ENCODE data around the gene PAEP. TPM values are rescaled to one million over a fixed set of nuclear protein-coding genes. Genes with fewer than 3 reads are reported as not detected.
"Not testable (repeated sequence)": the region's sequence is repeated elsewhere in the genome, so short reads cannot be mapped to it uniquely, and the experiment has no call there.

Gene PAEP
- total and polyA plus RNA-seq, 8 donors: not detected

DNA sequence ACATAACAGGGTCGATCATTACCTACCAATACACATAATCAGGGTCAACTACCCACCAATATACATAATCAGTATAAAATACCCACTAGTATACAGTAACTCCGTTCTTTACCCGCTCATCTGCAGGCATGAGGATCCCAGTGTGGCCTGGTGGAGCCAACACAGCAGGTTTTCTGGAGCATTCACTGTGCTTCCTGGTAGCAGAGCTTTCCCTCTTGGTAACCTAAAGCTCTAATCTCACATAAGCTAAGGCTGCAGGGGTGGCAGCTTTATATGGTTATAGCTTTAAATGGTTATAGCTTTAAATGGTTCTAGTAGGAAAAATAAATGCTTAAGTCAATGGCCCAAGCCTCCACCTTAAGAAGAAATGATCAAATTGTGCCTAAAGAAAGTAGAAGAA lies 28.4 kb upstream of the PAEP start:
- Histone ChIP-seq H3K4me1 (no peaks in the 10 kb centered on the region), H3K4me3 (no peak overlapping the region), H3K27ac (no peak overlapping the region), H3K27me3 (no peaks in the 10 kb centered on the region), H3K36me3 (no peaks in the 10 kb centered on the region), H3K9me3 (no peaks in the 10 kb centered on the region)
- intact Hi-C loops (cut with DNase I): no loop called here
- no peak for ATAC-seq
- DNase-seq: no peak
- TF ChIP-seq, protein P1, sequence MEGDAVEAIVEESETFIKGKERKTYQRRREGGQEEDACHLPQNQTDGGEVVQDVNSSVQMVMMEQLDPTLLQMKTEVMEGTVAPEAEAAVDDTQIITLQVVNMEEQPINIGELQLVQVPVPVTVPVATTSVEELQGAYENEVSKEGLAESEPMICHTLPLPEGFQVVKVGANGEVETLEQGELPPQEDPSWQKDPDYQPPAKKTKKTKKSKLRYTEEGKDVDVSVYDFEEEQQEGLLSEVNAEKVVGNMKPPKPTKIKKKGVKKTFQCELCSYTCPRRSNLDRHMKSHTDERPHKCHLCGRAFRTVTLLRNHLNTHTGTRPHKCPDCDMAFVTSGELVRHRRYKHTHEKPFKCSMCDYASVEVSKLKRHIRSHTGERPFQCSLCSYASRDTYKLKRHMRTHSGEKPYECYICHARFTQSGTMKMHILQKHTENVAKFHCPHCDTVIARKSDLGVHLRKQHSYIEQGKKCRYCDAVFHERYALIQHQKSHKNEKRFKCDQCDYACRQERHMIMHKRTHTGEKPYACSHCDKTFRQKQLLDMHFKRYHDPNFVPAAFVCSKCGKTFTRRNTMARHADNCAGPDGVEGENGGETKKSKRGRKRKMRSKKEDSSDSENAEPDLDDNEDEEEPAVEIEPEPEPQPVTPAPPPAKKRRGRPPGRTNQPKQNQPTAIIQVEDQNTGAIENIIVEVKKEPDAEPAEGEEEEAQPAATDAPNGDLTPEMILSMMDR (IDR thresholded peaks at IDR 0.05): no peak
- WGBS, 2 donors: 76 to 82% methylated on average over 3 of the region's 3 CpGs
- no peak for FAIRE-seq

DNA sequence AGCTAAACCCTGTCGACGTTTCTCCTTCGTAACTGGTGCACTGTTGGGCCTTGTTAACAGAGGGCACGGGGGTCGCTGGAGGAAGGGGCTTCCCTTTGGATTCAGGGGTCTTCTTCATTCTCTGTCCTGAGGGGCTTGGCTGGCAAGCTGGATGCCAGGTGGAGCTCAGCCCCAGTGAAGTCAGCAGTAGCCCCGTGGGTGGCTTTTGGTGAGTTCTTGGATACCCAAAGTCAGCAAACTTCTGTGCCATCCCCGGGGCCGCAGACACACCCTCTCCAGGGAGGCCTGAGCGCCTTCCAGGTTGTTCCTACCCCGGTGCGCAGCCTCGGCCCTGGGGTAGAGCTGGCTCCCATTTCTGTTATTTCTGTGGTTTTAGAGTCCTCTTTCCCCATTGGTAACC lies 27.9 kb upstream of the PAEP start:
- H3K4me1 ChIP-seq: no peaks in the 10 kb centered on the region
- DNase-seq: no peak
- H3K36me3 ChIP-seq: no peaks in the 10 kb centered on the region
- intact Hi-C loops (cut with DNase I): no loop called here
- H3K27ac ChIP-seq: no peak overlapping the region
- no peak for ATAC-seq
- no peak overlapping the region for H3K4me3 ChIP-seq
- no peak for FAIRE-seq
- H3K27me3 ChIP-seq: no peaks in the 10 kb centered on the region
- H3K9me3 ChIP-seq: no peaks in the 10 kb centered on the region
- TF ChIP-seq, protein P1 (IDR thresholded peaks at IDR 0.05): no peak
- 75 to 86% methylated on average over 12 of the region's 12 CpGs for WGBS, 2 donors

DNA sequence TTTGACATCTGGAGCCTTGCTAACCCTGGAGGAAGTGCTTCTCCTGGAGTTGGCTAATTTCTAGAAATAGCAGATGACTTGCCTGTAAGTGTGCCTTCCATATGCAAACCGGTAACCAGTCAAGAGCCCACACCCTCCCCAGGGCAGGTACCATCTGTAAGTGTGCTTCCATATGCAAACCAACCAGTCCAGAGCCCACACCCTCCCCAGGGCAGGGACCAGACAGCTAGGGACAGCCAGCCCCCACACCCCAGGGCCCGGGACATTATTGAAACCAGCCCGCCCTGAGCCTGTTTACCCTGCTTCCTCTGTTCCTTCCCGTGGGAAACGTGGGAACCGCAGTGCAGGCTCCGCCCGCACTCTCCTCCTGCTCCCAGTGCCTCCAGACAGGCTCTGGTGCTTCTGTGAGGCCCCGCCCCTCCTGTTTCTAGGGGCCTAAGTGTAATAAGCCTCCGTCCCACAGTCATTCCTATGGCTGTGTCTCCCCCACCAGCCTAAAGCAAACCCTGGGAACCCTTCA lies 27.3 kb upstream of the PAEP start:
- WGBS, 2 donors: 27 to 28% methylated on average over 9 to 10 of the region's 10 CpGs
- H3K27ac ChIP-seq; H3K9me3 ChIP-seq; H3K27me3 ChIP-seq; intact Hi-C loops (cut with DNase I); DNase-seq; H3K4me3 ChIP-seq; ATAC-seq; H3K36me3 ChIP-seq; FAIRE-seq; H3K4me1 ChIP-seq: not testable (repeated sequence)

DNA sequence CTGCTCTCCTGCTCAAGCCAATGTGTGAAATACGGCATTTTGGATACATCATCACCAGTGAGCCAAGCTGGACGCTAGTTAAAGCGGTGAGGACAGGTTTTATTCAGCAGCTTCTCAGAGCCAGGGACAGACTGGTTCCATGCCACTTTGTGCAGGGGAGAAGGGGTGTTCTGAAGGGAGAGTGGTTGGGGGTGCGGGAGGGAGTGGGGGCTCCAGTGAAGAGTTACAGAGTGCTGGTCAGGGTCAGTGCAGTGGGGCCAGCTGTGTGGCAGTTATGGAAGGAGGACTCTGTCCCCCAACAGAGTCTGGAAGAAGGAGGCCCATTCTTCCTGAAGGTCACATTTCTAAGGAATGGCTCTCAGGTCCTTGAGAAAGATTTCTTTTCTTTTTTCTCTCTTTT lies 26.7 kb upstream of the PAEP start:
- H3K27ac ChIP-seq; ATAC-seq; intact Hi-C loops (cut with DNase I); H3K9me3 ChIP-seq; FAIRE-seq; H3K4me1 ChIP-seq; DNase-seq; H3K4me3 ChIP-seq; H3K36me3 ChIP-seq; H3K27me3 ChIP-seq: not testable (repeated sequence)
- WGBS, 2 donors: 58 to 65% methylated on average over 4 of the region's 4 CpGs

DNA sequence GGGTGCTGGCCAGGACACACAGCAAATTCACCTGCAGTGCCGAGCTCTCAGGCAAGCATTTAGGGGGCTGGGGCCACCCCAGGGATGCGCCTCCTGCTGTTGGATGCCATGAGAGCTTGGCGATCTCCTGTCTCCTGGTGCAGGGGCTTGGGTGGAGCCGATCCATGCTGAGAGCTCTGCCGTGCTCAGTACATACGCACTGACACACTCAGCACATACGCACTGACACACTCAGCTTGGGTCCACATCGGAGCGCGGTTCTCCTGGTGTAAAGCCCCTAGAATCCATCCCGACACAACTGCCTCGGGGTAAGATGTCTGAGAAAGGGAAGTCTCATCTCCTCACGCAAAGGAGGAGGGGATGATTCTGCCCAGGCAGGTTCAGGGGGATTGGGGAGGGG lies 25.9 kb upstream of the PAEP start:
- H3K4me3 ChIP-seq; H3K27me3 ChIP-seq; DNase-seq; H3K36me3 ChIP-seq; ATAC-seq; H3K9me3 ChIP-seq; FAIRE-seq; intact Hi-C loops (cut with DNase I); H3K4me1 ChIP-seq; H3K27ac ChIP-seq: not testable (repeated sequence)
- 63 to 75% methylated on average over 12 to 13 of the region's 13 CpGs for WGBS, 2 donors

DNA sequence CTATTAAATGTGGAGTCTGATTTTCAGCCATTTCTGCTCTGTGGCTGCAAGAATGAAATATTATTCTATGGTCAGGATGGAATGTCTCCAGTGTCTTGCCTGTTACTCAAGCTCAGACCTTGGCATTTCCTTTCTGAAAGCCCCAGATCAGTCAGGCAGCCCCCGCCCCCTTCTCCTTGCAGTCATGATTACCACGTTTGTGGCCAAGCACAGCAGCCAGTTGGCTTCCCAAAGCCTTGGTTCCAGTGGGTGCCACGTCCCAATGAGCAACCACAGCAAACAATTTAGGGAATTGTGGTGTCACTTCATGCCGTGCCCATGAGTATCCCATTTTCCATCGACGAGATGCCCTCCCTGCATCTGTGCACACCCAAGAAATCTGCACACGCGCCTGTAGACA lies 25.3 kb upstream of the PAEP start:
- H3K36me3 ChIP-seq: no peaks in the 10 kb centered on the region
- H3K4me3 ChIP-seq: no peak overlapping the region
- no peak for ATAC-seq
- DNase-seq: no peak
- TF ChIP-seq, protein P1 (IDR thresholded peaks at IDR 0.05): no peak
- no peaks in the 10 kb centered on the region for H3K27me3 ChIP-seq
- no peaks in the 10 kb centered on the region for H3K4me1 ChIP-seq
- no peak overlapping the region for H3K27ac ChIP-seq
- intact Hi-C loops (cut with DNase I): no loop called here
- no peak for FAIRE-seq
- H3K9me3 ChIP-seq: no peaks in the 10 kb centered on the region
- WGBS, 2 donors: 64% methylated on average over 8 of the region's 8 CpGs

DNA sequence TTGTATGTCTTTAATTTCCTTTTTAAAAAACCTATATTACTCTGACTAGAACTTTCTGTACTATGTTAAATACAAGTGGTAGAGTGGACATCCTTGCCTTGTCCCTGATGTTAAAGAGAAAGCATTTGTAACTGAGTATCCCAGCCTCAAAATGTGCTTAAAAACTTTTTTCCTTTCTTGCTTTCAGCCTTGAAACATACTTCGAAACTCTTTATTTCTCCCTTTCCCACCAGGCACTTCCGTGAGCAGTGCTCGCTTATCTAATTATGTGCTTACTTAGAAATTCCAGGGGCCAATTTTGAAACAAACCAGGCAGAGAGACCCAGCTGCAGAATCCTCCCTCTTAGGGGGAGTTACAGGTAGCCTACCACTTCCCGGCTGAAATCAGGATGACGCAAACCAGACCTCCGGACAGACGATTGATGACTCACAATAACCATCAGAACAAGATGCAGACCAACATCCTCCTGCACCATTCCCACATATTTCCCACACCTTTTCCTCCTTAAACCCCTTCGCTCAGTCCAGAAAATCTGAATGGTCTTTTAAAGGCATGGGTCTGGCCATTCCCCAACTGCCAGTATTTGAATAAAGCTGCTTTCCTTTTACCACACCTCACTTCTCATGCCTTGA lies 18.2 kb upstream of the PAEP start:
- intact Hi-C loops (cut with DNase I); H3K27me3 ChIP-seq; H3K4me3 ChIP-seq; H3K9me3 ChIP-seq; FAIRE-seq; H3K36me3 ChIP-seq; H3K27ac ChIP-seq; DNase-seq; ATAC-seq; H3K4me1 ChIP-seq: not testable (repeated sequence)
- 26 to 27% methylated on average over 8 of the region's 8 CpGs for WGBS, 2 donors
